GM23248 (cell line): Measurements from ENCODE around the gene NOS1AP. TPM values are rescaled to one million over a fixed set of nuclear protein-coding genes. Genes with fewer than 3 reads are reported as not detected.

Experiments
- DNase-seq: peaks from one replicate; pipeline ENCODE4 v3.0.0-alpha.2; 2015
- H2AFZ ChIP-seq: fragments of 200-600 bp; sonication (generic); 2 replicates; pipeline ENCODE4 v1.6.1; 2016; ENCODE audit warnings: antibody characterized with exemption
- H3F3A ChIP-seq: fragments of 200-600 bp; sonication (generic); 2 replicates; pipeline ENCODE4 v1.6.1; 2016; ENCODE audit warnings: mild to moderate bottlenecking, antibody characterized with exemption, mixed run types; ENCODE audit not compliant: insufficient read depth
- H3K27ac ChIP-seq: fragments of 200-600 bp; sonication (generic); 2 replicates; pipeline ENCODE4 v1.5.1; 2016; ENCODE audit warnings: mild to moderate bottlenecking
- H3K27me3 ChIP-seq: fragments of 200-600 bp; sonication (generic); replicated peaks from 2 replicates; pipeline ENCODE4 v1.6.1; 2016; ENCODE audit warnings: mild to moderate bottlenecking; ENCODE audit not compliant: insufficient read depth
- H3K36me3 ChIP-seq: fragments of 200-600 bp; sonication (generic); 2 replicates; pipeline ENCODE4 v1.6.1; 2016; ENCODE audit warnings: low read depth, mild to moderate bottlenecking
- H3K4me1 ChIP-seq: fragments of 200-600 bp; sonication (generic); 2 replicates; pipeline ENCODE4 v1.6.1; 2016; ENCODE audit warnings: mild to moderate bottlenecking; ENCODE audit not compliant: insufficient read depth
- H3K4me2 ChIP-seq: fragments of 200-600 bp; sonication (generic); one replicate; pipeline ENCODE4 v1.6.1; 2016; ENCODE audit warnings: mild to moderate bottlenecking; ENCODE audit not compliant: unreplicated experiment
- H3K4me3 ChIP-seq: fragments of 200-600 bp; sonication (generic); 2 replicates; pipeline ENCODE4 v1.5.1; 2016; ENCODE audit warnings: mild to moderate bottlenecking
- H3K79me2 ChIP-seq: fragments of 200-600 bp; sonication (generic); 2 replicates; pipeline ENCODE4 v1.6.1; 2016; ENCODE audit warnings: mild to moderate bottlenecking; ENCODE audit not compliant: insufficient read depth
- H3K9ac ChIP-seq: fragments of 200-600 bp; sonication (generic); 2 replicates; pipeline ENCODE4 v1.6.1; 2016; ENCODE audit warnings: mild to moderate bottlenecking
- H3K9me2 ChIP-seq: fragments of 200-600 bp; sonication (generic); 2 replicates; pipeline ENCODE4 v1.6.1; 2016; ENCODE audit warnings: mixed run types, mild to moderate bottlenecking, moderate library complexity; ENCODE audit not compliant: insufficient read depth
- H3K9me3 ChIP-seq: fragments of 200-600 bp; sonication (generic); one replicate; pipeline ENCODE4 v1.6.1; 2017; ENCODE audit warnings: low read depth
- H4K20me1 ChIP-seq: fragments of 200-600 bp; sonication (generic); 2 replicates; pipeline ENCODE4 v1.6.0; 2016; ENCODE audit not compliant: insufficient read depth
- EZH2 ChIP-seq: fragments of 200-600 bp; sonication (generic); IDR thresholded peaks from 2 replicates; pipeline ENCODE4 v1.6.1; 2018; ENCODE audit warnings: antibody characterized with exemption, mild to moderate bottlenecking; ENCODE audit not compliant: insufficient read depth, poor library complexity, severe bottlenecking
- EZH2phosphoT487 ChIP-seq: fragments of 200-600 bp; sonication (generic); IDR thresholded peaks from 2 replicates; pipeline ENCODE4 v1.6.1; 2018; ENCODE audit warnings: antibody characterized with exemption, moderate library complexity, mild to moderate bottlenecking, low read depth; ENCODE audit not compliant: insufficient read depth
- WGBS, 2 experiments: methylation state at CpG; one replicate each; pipeline ENCODE4 v1.1.6; 2015 to 2017; ENCODE audit warnings: low lambda C conversion rate in 2 of 2, low coverage in 1 of 2; ENCODE audit errors: missing lambda C conversion rate in 2 of 2; 5-methylcytosine and 5-hydroxymethylcytosine counted together
- in situ Hi-C: fragments of 300-500 bp; cut with MboI; formaldehyde crosslinking; loops from 2 replicates; pipeline ENCODE4 v1.15.0; 2020
- polyA plus RNA-seq: library from polyadenylated mRNA; unstranded; fragments of >200 nt; fragmentation: Nextera tagmentation; extraction: Ambion mirVana; gene quantifications from 2 replicates; pipeline ENCODE4 v1.2.1, GENCODE V29; 2016
- total RNA-seq: library from RNA; depleted of rRNA; stranded (reverse); fragments of >200 nt; shearing (Covaris generic); gene quantifications from 2 replicates; pipeline ENCODE4 v1.2.3, GENCODE V29; 2014

NOS1AP gene
- total and polyA plus RNA-seq, 2 experiments from 2014 or later, result 0.18 TPM; not detected in 1

- no peak for DNase-seq
Measured at GRCh38 chr1:162284206-162284955, 214.9 kb downstream of the NOS1AP start.

GRCh38 chr1:162285149-162285561 is 215.7 kb downstream of the NOS1AP start:
- no peaks in the 10 kb centered on the region for H3K4me1 ChIP-seq
- H3K36me3 ChIP-seq, result no peaks in the 10 kb centered on the region
- no peak overlapping the region for H3K4me3 ChIP-seq
- H3F3A ChIP-seq, result no peaks in the 10 kb centered on the region
- no peak overlapping the region for H3K27ac ChIP-seq
- H3K9me2 ChIP-seq, result no peaks in the 10 kb centered on the region
- 29 to 30% methylated on average over 5 of the region's 5 CpGs for WGBS, 2 experiments
- no peak overlapping the region for H2AFZ ChIP-seq
- H4K20me1 ChIP-seq, result no peaks in the 10 kb centered on the region
- no peaks in the 10 kb centered on the region for H3K79me2 ChIP-seq
- in situ Hi-C loops, result no loop called here
- TF ChIP-seq EZH2 (no peak), EZH2phosphoT487 (no peak)
- H3K9ac ChIP-seq, result no peak overlapping the region
- H3K27me3 ChIP-seq, result peaks cover 6% of the 10 kb centered on the region
- H3K9me3 ChIP-seq, result no peaks in the 10 kb centered on the region
- H3K4me2 ChIP-seq, result no peak overlapping the region
- DNase-seq, result no peak

More at GRCh38 chr1:162284206-162284955, 214.9 kb downstream of the NOS1AP start:
- TF ChIP-seq EZH2, result no peak
- no peak for TF ChIP-seq EZH2phosphoT487
- Histone ChIP-seq H3K27me3 (peaks cover 6% of the 10 kb centered on the region), H3K4me1 (no peaks in the 10 kb centered on the region), H3K27ac (no peak overlapping the region), H3K4me3 (no peak overlapping the region), H3K9me2 (no peaks in the 10 kb centered on the region), H3K9me3 (no peaks in the 10 kb centered on the region), H2AFZ (no peak overlapping the region), H3K9ac (no peak overlapping the region), H3K4me2 (no peak overlapping the region), H3K36me3 (no peaks in the 10 kb centered on the region), H4K20me1 (no peaks in the 10 kb centered on the region), H3K79me2 (no peaks in the 10 kb centered on the region), H3F3A (no peaks in the 10 kb centered on the region)
- WGBS, 2 experiments, result 48 to 53% methylated on average over 3 of the region's 3 CpGs
- in situ Hi-C loops, result no loop called here

- no peak overlapping the region for H2AFZ ChIP-seq
- no peak for TF ChIP-seq EZH2
- TF ChIP-seq EZH2phosphoT487, result no peak
- H3K79me2 ChIP-seq, result no peaks in the 10 kb centered on the region
- H3K4me2 ChIP-seq, result no peak overlapping the region
- no peak overlapping the region for H3K9ac ChIP-seq
- H3K36me3 ChIP-seq, result no peaks in the 10 kb centered on the region
- no peaks in the 10 kb centered on the region for H3K9me2 ChIP-seq
- no peak for DNase-seq
- WGBS, 2 experiments, result 51 to 65% methylated on average over 1 of the region's 1 CpG
- in situ Hi-C loops, result no loop called here
- H3K4me1 ChIP-seq, result peaks cover 7% of the 10 kb centered on the region
- no peaks in the 10 kb centered on the region for H3K9me3 ChIP-seq
- no peaks in the 10 kb centered on the region for H3K27me3 ChIP-seq
- H3K4me3 ChIP-seq, result no peak overlapping the region
- H3K27ac ChIP-seq, result no peak overlapping the region
- no peaks in the 10 kb centered on the region for H3F3A ChIP-seq
- H4K20me1 ChIP-seq, result no peaks in the 10 kb centered on the region
Measured at GRCh38 chr1:162291000-162291399, 221.5 kb downstream of the NOS1AP start.

- Histone ChIP-seq H3K27me3 (no peaks in the 10 kb centered on the region), H3K36me3 (no peaks in the 10 kb centered on the region), H3K9me2 (no peaks in the 10 kb centered on the region), H3F3A (no peaks in the 10 kb centered on the region), H3K4me3 (no peak overlapping the region), H3K9me3 (no peaks in the 10 kb centered on the region), H4K20me1 (no peaks in the 10 kb centered on the region), H3K4me1 (peaks cover 7% of the 10 kb centered on the region), H3K27ac (no peak overlapping the region), H3K4me2 (no peak overlapping the region), H3K79me2 (no peaks in the 10 kb centered on the region), H3K9ac (no peak overlapping the region), H2AFZ (no peak overlapping the region)
- TF ChIP-seq EZH2 (no peak), EZH2phosphoT487 (no peak)
- 59 to 67% methylated on average over 2 of the region's 2 CpGs for WGBS, 2 experiments
- peak; percentile 40 for DNase-seq
- in situ Hi-C loops, result no loop called here
Measured at GRCh38 chr1:162292422-162292849, 222.9 kb downstream of the NOS1AP start.
